ENCODE results near the gene NAP1L1. TPM values are rescaled to one million over a fixed set of nuclear protein-coding genes. Genes with fewer than 3 reads are reported as not detected.

Gene NAP1L1
- total RNA-seq, 4 donors from 2014 or later, result 78.9 to 191 (median 150) TPM

- WGBS, 2 donors (ENCODE audit: low coverage in 1 of 2), result 70 to 72% methylated on average over 2 of the region's 2 CpGs
- in situ Hi-C loops (cut with MboI; ENCODE audit: low pct_ligation_motif_present in 1 of 4, low pct_unique_long_range_greater_than_20kb in 1 of 4, low sequenced_read_pairs in 3 of 4), result no loop called here
Observed at GRCh38 chr12:76003355-76003638, 81.2 kb downstream of the NAP1L1 start.

GRCh38 chr12:76002598-76003354 lies 81.7 kb downstream of the NAP1L1 start:
- in situ Hi-C loops (cut with MboI; ENCODE audit: low pct_ligation_motif_present in 1 of 4, low pct_unique_long_range_greater_than_20kb in 1 of 4, low sequenced_read_pairs in 3 of 4), result no loop called here
- H3K36me3 ChIP-seq, result no peaks in the 10 kb centered on the region
- H3K4me3 ChIP-seq, result no peak overlapping the region
- WGBS, 2 donors (ENCODE audit: low coverage in 1 of 2), result 89 to 100% methylated on average over 1 of the region's 1 CpG
- intact Hi-C loops (cut with DNase I; ENCODE audit: low total_unique reads), result no loop called here
- H3K27me3 ChIP-seq, result no peaks in the 10 kb centered on the region
- no peak overlapping the region for H3K27ac ChIP-seq
- DNase-seq, result no peak
- H3K4me1 ChIP-seq, result no peaks in the 10 kb centered on the region
- TF ChIP-seq POLR2A (IDR thresholded peaks at IDR 0.05) (no peak), POLR2AphosphoS5 (IDR thresholded peaks at IDR 0.05) (no peak), EP300 (IDR thresholded peaks at IDR 0.05; ENCODE audit: low read depth) (no peak), CTCF (IDR thresholded peaks at IDR 0.05) (no peak)
- no peaks in the 10 kb centered on the region for H3K9me3 ChIP-seq

More at GRCh38 chr12:76003355-76003638, 81.2 kb downstream of the NAP1L1 start:
- Histone ChIP-seq H3K4me1 (no peaks in the 10 kb centered on the region), H3K36me3 (no peaks in the 10 kb centered on the region), H3K9me3 (no peaks in the 10 kb centered on the region), H3K27me3 (no peaks in the 10 kb centered on the region), H3K27ac (no peak overlapping the region), H3K4me3 (no peak overlapping the region)
- intact Hi-C loops (cut with DNase I; ENCODE audit: low total_unique reads), result no loop called here
- no peak for DNase-seq
- no peak for TF ChIP-seq EP300 (IDR thresholded peaks at IDR 0.05; ENCODE audit: low read depth)
- no peak for TF ChIP-seq CTCF (IDR thresholded peaks at IDR 0.05)
- no peak for TF ChIP-seq POLR2AphosphoS5 (IDR thresholded peaks at IDR 0.05)
- no peak for TF ChIP-seq POLR2A (IDR thresholded peaks at IDR 0.05)

GRCh38 chr12:75998292-75999063 lies 86.0 kb downstream of the NAP1L1 start:
- intact Hi-C loops (cut with DNase I; ENCODE audit: low total_unique reads), result no loop called here
- Histone ChIP-seq H3K36me3 (no peaks in the 10 kb centered on the region), H3K9me3 (no peaks in the 10 kb centered on the region), H3K4me1 (no peaks in the 10 kb centered on the region), H3K27me3 (no peaks in the 10 kb centered on the region), H3K27ac (no peak overlapping the region), H3K4me3 (no peak overlapping the region)
- in situ Hi-C loops (cut with MboI; ENCODE audit: low pct_ligation_motif_present in 1 of 4, low pct_unique_long_range_greater_than_20kb in 1 of 4, low sequenced_read_pairs in 3 of 4), result no loop called here
- TF ChIP-seq POLR2A (IDR thresholded peaks at IDR 0.05) (no peak), EP300 (IDR thresholded peaks at IDR 0.05; ENCODE audit: low read depth) (no peak), CTCF (IDR thresholded peaks at IDR 0.05) (no peak), POLR2AphosphoS5 (IDR thresholded peaks at IDR 0.05) (no peak)
- DNase-seq, result no peak
- WGBS, 2 donors (ENCODE audit: low coverage in 1 of 2), result 86 to 91% methylated on average over 4 of the region's 4 CpGs

- H3K4me1 ChIP-seq, result no peaks in the 10 kb centered on the region
- intact Hi-C loops (cut with DNase I; ENCODE audit: low total_unique reads), result no loop called here
- no peaks in the 10 kb centered on the region for H3K27me3 ChIP-seq
- H3K36me3 ChIP-seq, result no peaks in the 10 kb centered on the region
- no peak overlapping the region for H3K27ac ChIP-seq
- TF ChIP-seq POLR2A (IDR thresholded peaks at IDR 0.05) (no peak), EP300 (IDR thresholded peaks at IDR 0.05; ENCODE audit: low read depth) (no peak), POLR2AphosphoS5 (IDR thresholded peaks at IDR 0.05) (no peak), CTCF (IDR thresholded peaks at IDR 0.05) (no peak)
- 93 to 94% methylated on average over 3 of the region's 3 CpGs for WGBS, 2 donors (ENCODE audit: low coverage in 1 of 2)
- DNase-seq, result no peak
- H3K9me3 ChIP-seq, result no peaks in the 10 kb centered on the region
- no peak overlapping the region for H3K4me3 ChIP-seq
- in situ Hi-C loops (cut with MboI; ENCODE audit: low pct_ligation_motif_present in 1 of 4, low pct_unique_long_range_greater_than_20kb in 1 of 4, low sequenced_read_pairs in 3 of 4), result no loop called here
Observed at GRCh38 chr12:75997658-75998057, 86.8 kb downstream of the NAP1L1 start.

Measured in transverse colon (tissue), 4 donors.